Measurements from ENCODE around the gene PHACTR3. TPM values are rescaled to one million over a fixed set of nuclear protein-coding genes. Genes with fewer than 3 reads are reported as not detected.

The PHACTR3 gene
- total RNA-seq, 1 experiment from 2014 or later, result not detected

DNA sequence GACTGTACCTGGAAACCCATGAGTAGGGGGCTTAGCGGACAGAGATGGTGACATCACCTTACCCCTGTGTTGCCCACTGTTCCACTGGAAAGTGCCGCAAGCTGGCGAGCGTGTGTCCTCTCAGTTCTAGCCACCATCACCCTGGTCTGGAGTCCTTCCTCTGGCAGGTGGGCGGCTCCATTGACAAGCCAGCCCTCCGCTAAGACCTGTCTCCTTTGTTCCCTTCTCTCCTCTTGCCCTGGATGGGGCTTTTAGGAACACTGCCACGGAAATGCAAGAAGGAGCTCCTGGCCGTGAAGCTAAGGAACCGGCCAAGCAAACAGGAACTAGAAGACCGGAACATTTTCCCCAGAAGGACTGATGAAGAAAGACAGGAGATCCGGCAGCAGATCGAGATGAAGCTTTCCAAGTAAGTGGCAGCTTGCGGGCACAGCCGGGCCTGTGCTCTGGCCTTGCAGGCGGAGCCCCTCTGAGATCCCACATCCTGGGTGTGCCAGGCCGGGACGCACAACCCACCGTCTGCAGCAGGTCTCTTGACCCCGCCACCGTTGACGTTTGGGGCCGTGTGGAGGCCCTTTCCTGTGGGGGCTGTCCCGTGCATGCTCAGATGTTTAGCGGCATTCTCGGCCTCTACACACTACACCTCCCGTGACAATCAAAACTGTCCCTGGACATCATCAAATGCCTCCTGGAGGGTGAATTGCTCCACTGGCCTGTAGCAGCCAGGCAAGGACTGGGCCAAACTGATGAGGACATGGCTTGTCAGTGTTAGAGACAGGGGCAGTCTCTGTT is 201.6 kb downstream of the PHACTR3 start:
- Histone ChIP-seq H3K9me2 (ENCODE audit: insufficient read depth) (no peaks in the 10 kb centered on the region), H2AFZ (ENCODE audit: low read depth, low read length, poor library complexity, severe bottlenecking) (no peak overlapping the region), H4K20me1 (ENCODE audit: insufficient read depth) (no peaks in the 10 kb centered on the region), H3K4me1 (ENCODE audit: control insufficient read depth in 1 of 2, insufficient read depth in 2 of 2, low read length in 2 of 2) (no peaks in the 10 kb centered on the region), H3K27ac (ENCODE audit: low read depth, low read length) (no peak overlapping the region), H3K4me2 (ENCODE audit: low read length) (no peak overlapping the region), H3K9ac (ENCODE audit: low read length) (no peak overlapping the region), H3K4me3 (replicated peaks in 1 of 2; ENCODE audit: low read depth in 1 of 2, low read length in 2 of 2) (no peak overlapping the region), H3K36me3 (ENCODE audit: control insufficient read depth in 1 of 2, insufficient read depth in 2 of 2, low read length in 2 of 2) (no peaks in the 10 kb centered on the region), H3K79me2 (ENCODE audit: insufficient read depth, low read length) (no peaks in the 10 kb centered on the region), H3K9me3 (ENCODE audit: control insufficient read depth in 1 of 2, insufficient read depth in 1 of 2, low read depth in 1 of 2, low read length in 2 of 2) (no peaks in the 10 kb centered on the region; a peak in 1 of 4 replicates), H3K27me3 (ENCODE audit: insufficient read depth, low read length) (no peaks in the 10 kb centered on the region; the same call in 1 of the 2 replicates)
- DNase-seq (ENCODE audit: low read depth, low spot score) (no peak), ATAC-seq (no peak)
- ChIA-PET RAD21 (ENCODE audit: low non-redundant PET in 1 of 2, low total read pairs in 2 of 2, uncharacterized antibody in 2 of 2, unreplicated experiment in 2 of 2) (no interaction called here), CTCF (no interaction called here), POLR2A (no interaction called here)
- no peak for TF ChIP-seq YY1 (IDR thresholded peaks at IDR 0.05; ENCODE audit: extremely low read depth, insufficient replicate concordance, low read depth, low read length)
- no peak for TF ChIP-seq POLR2A (IDR thresholded peaks at IDR 0.05; ENCODE audit: borderline replicate concordance, extremely low read depth, insufficient read depth, insufficient read length)
- no peak for TF ChIP-seq ATF3 (IDR thresholded peaks at IDR 0.05)
- TF ChIP-seq EGR1 (IDR thresholded peaks at IDR 0.05; ENCODE audit: low read depth), result no peak
- no peak for TF ChIP-seq EZH2 (IDR thresholded peaks at IDR 0.05)
- TF ChIP-seq ZFX (IDR thresholded peaks at IDR 0.05), result no peak
- no peak for TF ChIP-seq ZNF274 (IDR thresholded peaks at IDR 0.05; ENCODE audit: low read depth, low read length)
- no TSS peak for BruUV-seq (replicated peaks)
- intact Hi-C loops (cut with micrococcal nuclease), result no loop called here

GRCh38 chr20:59806578-59806975 is 202.2 kb downstream of the PHACTR3 start:
- RAD21 ChIA-PET (ENCODE audit: low non-redundant PET in 1 of 2, low total read pairs in 2 of 2, uncharacterized antibody in 2 of 2, unreplicated experiment in 2 of 2), result no interaction called here
- CTCF ChIA-PET, result no interaction called here

More at GRCh38 chr20:59806578-59806975, 202.2 kb downstream of the PHACTR3 start:
- no peaks in the 10 kb centered on the region for H4K20me1 ChIP-seq (ENCODE audit: insufficient read depth)
- no peaks in the 10 kb centered on the region for H3K9me3 ChIP-seq (ENCODE audit: control insufficient read depth in 1 of 2, insufficient read depth in 1 of 2, low read depth in 1 of 2, low read length in 2 of 2)
- TF ChIP-seq, protein P1, sequence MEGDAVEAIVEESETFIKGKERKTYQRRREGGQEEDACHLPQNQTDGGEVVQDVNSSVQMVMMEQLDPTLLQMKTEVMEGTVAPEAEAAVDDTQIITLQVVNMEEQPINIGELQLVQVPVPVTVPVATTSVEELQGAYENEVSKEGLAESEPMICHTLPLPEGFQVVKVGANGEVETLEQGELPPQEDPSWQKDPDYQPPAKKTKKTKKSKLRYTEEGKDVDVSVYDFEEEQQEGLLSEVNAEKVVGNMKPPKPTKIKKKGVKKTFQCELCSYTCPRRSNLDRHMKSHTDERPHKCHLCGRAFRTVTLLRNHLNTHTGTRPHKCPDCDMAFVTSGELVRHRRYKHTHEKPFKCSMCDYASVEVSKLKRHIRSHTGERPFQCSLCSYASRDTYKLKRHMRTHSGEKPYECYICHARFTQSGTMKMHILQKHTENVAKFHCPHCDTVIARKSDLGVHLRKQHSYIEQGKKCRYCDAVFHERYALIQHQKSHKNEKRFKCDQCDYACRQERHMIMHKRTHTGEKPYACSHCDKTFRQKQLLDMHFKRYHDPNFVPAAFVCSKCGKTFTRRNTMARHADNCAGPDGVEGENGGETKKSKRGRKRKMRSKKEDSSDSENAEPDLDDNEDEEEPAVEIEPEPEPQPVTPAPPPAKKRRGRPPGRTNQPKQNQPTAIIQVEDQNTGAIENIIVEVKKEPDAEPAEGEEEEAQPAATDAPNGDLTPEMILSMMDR (IDR thresholded peaks at IDR 0.05 in 2 of 3, conservative IDR thresholded peaks at IDR 0.05 in 1 of 3; ENCODE audit: borderline replicate concordance in 1 of 3, insufficient read depth in 1 of 3, low read depth in 2 of 3, low read length in 2 of 3), result no peak
- TF ChIP-seq POLR2AphosphoS5 (IDR thresholded peaks at IDR 0.05; ENCODE audit: low read depth, low read length) (no peak), POLR2A (IDR thresholded peaks at IDR 0.05; ENCODE audit: borderline replicate concordance, extremely low read depth, insufficient read depth, insufficient read length) (no peak)
- TF ChIP-seq, protein P2, sequence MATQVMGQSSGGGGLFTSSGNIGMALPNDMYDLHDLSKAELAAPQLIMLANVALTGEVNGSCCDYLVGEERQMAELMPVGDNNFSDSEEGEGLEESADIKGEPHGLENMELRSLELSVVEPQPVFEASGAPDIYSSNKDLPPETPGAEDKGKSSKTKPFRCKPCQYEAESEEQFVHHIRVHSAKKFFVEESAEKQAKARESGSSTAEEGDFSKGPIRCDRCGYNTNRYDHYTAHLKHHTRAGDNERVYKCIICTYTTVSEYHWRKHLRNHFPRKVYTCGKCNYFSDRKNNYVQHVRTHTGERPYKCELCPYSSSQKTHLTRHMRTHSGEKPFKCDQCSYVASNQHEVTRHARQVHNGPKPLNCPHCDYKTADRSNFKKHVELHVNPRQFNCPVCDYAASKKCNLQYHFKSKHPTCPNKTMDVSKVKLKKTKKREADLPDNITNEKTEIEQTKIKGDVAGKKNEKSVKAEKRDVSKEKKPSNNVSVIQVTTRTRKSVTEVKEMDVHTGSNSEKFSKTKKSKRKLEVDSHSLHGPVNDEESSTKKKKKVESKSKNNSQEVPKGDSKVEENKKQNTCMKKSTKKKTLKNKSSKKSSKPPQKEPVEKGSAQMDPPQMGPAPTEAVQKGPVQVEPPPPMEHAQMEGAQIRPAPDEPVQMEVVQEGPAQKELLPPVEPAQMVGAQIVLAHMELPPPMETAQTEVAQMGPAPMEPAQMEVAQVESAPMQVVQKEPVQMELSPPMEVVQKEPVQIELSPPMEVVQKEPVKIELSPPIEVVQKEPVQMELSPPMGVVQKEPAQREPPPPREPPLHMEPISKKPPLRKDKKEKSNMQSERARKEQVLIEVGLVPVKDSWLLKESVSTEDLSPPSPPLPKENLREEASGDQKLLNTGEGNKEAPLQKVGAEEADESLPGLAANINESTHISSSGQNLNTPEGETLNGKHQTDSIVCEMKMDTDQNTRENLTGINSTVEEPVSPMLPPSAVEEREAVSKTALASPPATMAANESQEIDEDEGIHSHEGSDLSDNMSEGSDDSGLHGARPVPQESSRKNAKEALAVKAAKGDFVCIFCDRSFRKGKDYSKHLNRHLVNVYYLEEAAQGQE (IDR thresholded peaks at IDR 0.05; ENCODE audit: low read depth), result no peak
- H3K9me2 ChIP-seq (ENCODE audit: insufficient read depth), result no peaks in the 10 kb centered on the region
- H3K79me2 ChIP-seq (ENCODE audit: insufficient read depth, low read length), result no peaks in the 10 kb centered on the region
- BruUV-seq (replicated peaks), result no TSS peak
- intact Hi-C loops (cut with micrococcal nuclease), result no loop called here
- ATAC-seq (no peak), DNase-seq (ENCODE audit: low read depth, low spot score) (no peak)
- H3K36me3 ChIP-seq (ENCODE audit: control insufficient read depth in 1 of 2, insufficient read depth in 2 of 2, low read length in 2 of 2), result no peaks in the 10 kb centered on the region
- POLR2A ChIA-PET, result no interaction called here
- H3K4me3 ChIP-seq (replicated peaks in 1 of 2; ENCODE audit: low read depth in 1 of 2, low read length in 2 of 2), result no peak overlapping the region
- H3K27me3 ChIP-seq (ENCODE audit: insufficient read depth, low read length), result no peaks in the 10 kb centered on the region; the same call in 1 of the 2 replicates
- no peak overlapping the region for H3K27ac ChIP-seq (ENCODE audit: low read depth, low read length)
- no peak overlapping the region for H3K4me2 ChIP-seq (ENCODE audit: low read length)
- H2AFZ ChIP-seq (ENCODE audit: low read depth, low read length, poor library complexity, severe bottlenecking), result no peak overlapping the region
- H3K9ac ChIP-seq (ENCODE audit: low read length), result no peak overlapping the region
- no peaks in the 10 kb centered on the region for H3K4me1 ChIP-seq (ENCODE audit: control insufficient read depth in 1 of 2, insufficient read depth in 2 of 2, low read length in 2 of 2)

Measured in HCT116 (cell line).